GM23338 (cell line): ENCODE measurements around the gene PPP2R2D.

Experiments used
- ZNF331 ChIP-seq: fragments of 250-450 bp; sonication (Bioruptor Pico); IDR thresholded peaks from 2 replicates; pipeline ENCODE4 v1.5.0; 2020; ENCODE audit warnings: low read depth, mild to moderate bottlenecking, moderate library complexity
- TF ChIP-seq, protein P1 (sequence below): IDR thresholded peaks from one replicate; pipeline ENCODE4 v1.6.1; 2018; ENCODE audit warnings: antibody characterized with exemption; ENCODE audit not compliant: unreplicated experiment

DNA sequence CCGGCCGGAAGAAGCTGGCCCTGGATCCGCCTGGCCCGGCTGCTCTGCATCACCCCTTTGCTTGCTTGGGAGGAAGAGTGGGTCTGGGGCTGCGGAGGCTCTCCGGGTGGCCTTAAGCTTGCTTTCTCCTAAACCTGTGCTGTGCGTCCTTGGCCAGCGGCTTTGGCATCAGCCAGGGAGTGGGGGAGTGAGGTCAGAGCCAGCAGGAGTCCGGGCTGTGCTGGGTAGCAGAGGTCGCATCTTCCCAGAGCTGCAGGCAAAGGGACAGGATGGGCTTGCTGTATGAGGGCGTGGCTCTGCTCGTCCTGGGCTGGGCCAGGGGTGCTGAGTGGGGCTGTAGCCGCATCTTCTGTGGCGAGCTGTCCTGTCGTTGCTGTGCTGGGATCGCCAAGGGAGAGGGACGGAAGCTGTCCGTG is 59.8 kb downstream of the PPP2R2D start:
- TF ChIP-seq ZNF331 (CRISPR knock-in tag): no peak
- TF ChIP-seq, protein P1, sequence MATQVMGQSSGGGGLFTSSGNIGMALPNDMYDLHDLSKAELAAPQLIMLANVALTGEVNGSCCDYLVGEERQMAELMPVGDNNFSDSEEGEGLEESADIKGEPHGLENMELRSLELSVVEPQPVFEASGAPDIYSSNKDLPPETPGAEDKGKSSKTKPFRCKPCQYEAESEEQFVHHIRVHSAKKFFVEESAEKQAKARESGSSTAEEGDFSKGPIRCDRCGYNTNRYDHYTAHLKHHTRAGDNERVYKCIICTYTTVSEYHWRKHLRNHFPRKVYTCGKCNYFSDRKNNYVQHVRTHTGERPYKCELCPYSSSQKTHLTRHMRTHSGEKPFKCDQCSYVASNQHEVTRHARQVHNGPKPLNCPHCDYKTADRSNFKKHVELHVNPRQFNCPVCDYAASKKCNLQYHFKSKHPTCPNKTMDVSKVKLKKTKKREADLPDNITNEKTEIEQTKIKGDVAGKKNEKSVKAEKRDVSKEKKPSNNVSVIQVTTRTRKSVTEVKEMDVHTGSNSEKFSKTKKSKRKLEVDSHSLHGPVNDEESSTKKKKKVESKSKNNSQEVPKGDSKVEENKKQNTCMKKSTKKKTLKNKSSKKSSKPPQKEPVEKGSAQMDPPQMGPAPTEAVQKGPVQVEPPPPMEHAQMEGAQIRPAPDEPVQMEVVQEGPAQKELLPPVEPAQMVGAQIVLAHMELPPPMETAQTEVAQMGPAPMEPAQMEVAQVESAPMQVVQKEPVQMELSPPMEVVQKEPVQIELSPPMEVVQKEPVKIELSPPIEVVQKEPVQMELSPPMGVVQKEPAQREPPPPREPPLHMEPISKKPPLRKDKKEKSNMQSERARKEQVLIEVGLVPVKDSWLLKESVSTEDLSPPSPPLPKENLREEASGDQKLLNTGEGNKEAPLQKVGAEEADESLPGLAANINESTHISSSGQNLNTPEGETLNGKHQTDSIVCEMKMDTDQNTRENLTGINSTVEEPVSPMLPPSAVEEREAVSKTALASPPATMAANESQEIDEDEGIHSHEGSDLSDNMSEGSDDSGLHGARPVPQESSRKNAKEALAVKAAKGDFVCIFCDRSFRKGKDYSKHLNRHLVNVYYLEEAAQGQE: no peak
